NCI-H345 treated with DMSO at 0.1 percent for 48 hours (cell line): ENCODE results near the gene CORO2B.

Experiments used
- DNase-seq: peaks from one replicate; lab custom pipeline; 2025; ENCODE audit not compliant: unreplicated experiment; lab: John Stamatoyannopoulos, UW

Gene CORO2B

GRCh38 chr15:68572309-68572708 lies 6.5 kb upstream of the CORO2B start:
- DNase-seq, result no peak

GRCh38 chr15:68572921-68573320 lies 5.9 kb upstream of the CORO2B start:
- DNase-seq, result no peak

GRCh38 chr15:68574046-68574445 lies 4.7 kb upstream of the CORO2B start:
- DNase-seq, result no peak

GRCh38 chr15:68574629-68575028 lies 4.2 kb upstream of the CORO2B start:
- no peak for DNase-seq

GRCh38 chr15:68576235-68576892 lies 2.4 kb upstream of the CORO2B start:
- no peak for DNase-seq

- no peak for DNase-seq
These were observed 416 bp upstream of the CORO2B start for GRCh38 chr15:68578175-68578979.

GRCh38 chr15:68580026-68580882 lies 1.5 kb downstream of the CORO2B start:
- DNase-seq, result no peak

- no peak for DNase-seq
These were observed 2.0 kb downstream of the CORO2B start for GRCh38 chr15:68580883-68581155.

- DNase-seq, result no peak
These were observed 2.9 kb downstream of the CORO2B start for GRCh38 chr15:68581725-68582124.

GRCh38 chr15:68582236-68582635 lies 3.4 kb downstream of the CORO2B start:
- no peak for DNase-seq

GRCh38 chr15:68582864-68583263 lies 4.1 kb downstream of the CORO2B start:
- DNase-seq, result no peak

- DNase-seq, result no peak
These were observed 4.5 kb downstream of the CORO2B start for GRCh38 chr15:68583321-68583720.

- no peak for DNase-seq
These were observed 5.4 kb downstream of the CORO2B start for GRCh38 chr15:68583936-68584755.

GRCh38 chr15:68584756-68585573 lies 6.2 kb downstream of the CORO2B start:
- DNase-seq, result no peak

GRCh38 chr15:68585574-68586273 lies 6.9 kb downstream of the CORO2B start:
- no peak for DNase-seq

GRCh38 chr15:68586274-68586961 lies 7.6 kb downstream of the CORO2B start:
- DNase-seq, result no peak

- no peak for DNase-seq
These were observed 9.1 kb downstream of the CORO2B start for GRCh38 chr15:68587769-68588385.

GRCh38 chr15:68589053-68589452 lies 10.3 kb downstream of the CORO2B start:
- DNase-seq, result no peak
